Esophagus mucosa (tissue), 1 donor: ENCODE data around the gene FAM53A. TPM values are rescaled to one million over a fixed set of nuclear protein-coding genes. Genes with fewer than 3 reads are reported as not detected.

Experiments
- ATAC-seq: fragments of 200-7000 bp; cut with Tn5 transposase; one replicate; pipeline ENCODE4 v1.9.1; 2020
- total RNA-seq: library from RNA; stranded (reverse); gene quantifications from one replicate; pipeline ENCODE4 v1.2.4, GENCODE V29; 2023
- donor health status: DM: yes; HTN: yes; CAD: no.

The FAM53A gene
- total RNA-seq, 1 donor from 2014 or later: 0.92 TPM

DNA sequence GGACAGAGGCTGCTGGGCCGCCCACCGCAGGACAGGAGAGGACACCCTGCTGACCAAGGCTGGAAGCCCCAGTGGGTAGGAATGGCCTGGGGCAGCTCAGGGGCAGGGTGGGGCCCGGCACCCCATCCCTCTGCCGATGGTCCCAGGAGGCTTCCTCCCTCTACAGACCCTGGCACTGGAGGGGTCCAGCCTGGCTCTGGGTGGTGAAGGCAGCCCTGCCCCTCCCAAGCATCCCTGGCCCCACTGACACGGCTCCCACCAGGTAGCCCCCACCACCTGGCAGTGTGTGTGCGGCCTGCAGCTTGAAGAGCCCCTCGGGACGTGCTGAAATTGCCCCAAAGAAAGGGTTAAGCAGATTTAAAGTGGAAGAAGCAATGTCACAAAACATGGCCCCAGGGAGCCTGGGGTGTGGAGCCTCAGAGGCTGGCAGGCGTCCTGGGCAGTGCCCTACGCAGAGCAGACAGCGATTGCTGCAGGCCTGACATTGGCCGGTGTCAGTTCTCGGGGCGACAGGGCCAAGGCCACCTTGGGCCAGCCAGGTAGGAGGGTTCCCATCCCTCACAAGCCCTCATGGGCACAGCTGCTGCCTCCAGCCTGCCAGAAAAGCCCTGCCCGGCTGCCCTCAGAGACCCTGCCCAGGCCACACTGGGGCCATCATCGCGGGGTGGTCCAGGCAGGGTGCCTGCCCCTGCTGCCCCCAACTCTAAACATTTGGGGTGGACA lies 80.5 kb downstream of the FAM53A start:
- no peak for ATAC-seq

DNA sequence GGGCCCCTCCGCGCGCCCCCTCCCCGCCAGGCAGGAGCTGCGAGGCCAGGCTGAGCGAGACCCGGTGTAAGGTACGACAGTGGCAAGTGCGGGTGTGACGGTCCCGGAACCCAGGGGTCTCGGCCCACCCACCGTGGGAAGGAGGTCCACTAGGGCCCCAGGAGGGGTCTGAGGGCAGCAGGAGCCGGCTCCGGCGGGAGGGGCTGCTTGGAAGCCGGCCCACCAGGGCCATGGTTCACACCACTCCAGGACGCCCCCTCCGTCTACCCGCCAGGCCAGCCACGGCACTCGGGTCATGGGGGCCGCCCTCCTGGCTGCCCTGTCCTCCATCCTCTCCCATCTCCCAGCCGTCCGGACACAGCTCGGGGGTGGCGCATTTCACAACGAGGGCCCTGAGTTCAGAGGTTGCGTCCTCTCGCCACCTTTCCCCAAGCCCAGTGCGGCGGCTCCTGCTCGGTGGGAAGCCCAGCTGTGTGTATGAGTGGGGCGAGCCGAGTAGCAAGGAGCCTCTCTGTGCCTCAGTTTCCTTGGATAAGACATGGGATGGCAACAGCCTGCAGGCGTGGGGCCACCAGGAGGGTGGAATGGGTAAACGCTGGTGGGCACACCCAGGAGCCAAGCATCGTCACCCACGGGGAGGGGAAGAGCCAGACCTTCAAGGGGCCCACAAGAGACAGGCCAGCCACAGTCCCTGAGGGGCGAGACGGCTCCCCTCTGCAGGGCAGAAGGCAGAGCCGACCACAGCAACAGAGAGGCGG lies 81.3 kb downstream of the FAM53A start:
- no peak for ATAC-seq

DNA sequence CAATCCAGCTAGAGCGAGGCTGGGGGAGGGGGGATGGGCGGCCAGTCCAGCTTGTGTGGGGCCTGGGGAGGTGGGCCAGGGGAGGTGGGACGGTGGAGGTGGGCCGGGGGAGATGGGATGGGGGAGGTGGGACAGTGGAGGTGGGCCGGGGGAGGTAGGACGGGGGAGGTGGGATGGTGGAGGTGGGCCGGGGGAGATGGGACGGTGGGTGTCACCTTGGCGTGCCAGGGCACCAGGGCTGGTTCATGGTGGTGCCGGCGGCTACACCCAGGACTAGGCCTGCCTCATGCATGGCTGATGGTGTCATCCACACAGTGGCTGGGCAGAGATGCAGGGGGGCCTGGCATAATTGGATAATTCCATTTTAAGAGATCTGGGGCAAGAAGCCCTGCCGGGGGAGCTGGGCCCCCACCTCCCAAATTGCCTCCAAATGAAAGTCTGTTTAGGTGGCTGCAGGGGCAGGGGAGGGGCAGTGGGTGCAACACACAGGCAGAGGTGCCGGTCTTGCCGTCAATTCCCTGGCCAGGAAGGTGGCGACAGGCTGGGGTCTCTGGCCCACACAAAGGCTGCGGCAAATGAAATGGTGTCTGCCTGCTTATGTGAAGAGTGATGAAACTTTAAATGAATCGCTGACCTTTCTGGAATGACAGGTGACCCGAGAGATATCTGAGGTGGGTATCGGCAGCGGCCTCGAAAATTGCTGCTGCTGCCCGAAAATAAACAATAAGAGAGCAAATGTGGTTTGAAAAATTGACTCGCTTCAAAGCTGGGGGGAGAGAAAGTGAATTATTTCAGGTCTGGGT lies 82.1 kb downstream of the FAM53A start:
- no peak for ATAC-seq

DNA sequence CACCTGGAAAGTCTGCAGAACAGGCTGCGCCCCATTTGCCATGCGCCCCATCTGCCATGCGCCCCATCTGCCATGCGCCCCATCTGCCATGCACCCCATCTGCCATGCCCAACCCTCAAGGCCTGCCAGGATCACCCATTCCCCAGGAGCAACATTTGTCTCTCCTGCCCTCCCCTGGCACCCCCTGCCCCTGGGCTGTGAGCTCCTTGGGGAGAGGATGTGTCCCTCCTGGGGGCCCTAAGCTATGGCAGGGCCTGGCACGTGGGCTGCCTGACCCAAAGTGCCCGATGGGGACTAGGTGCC lies 82.6 kb downstream of the FAM53A start:
- ATAC-seq: no peak

DNA sequence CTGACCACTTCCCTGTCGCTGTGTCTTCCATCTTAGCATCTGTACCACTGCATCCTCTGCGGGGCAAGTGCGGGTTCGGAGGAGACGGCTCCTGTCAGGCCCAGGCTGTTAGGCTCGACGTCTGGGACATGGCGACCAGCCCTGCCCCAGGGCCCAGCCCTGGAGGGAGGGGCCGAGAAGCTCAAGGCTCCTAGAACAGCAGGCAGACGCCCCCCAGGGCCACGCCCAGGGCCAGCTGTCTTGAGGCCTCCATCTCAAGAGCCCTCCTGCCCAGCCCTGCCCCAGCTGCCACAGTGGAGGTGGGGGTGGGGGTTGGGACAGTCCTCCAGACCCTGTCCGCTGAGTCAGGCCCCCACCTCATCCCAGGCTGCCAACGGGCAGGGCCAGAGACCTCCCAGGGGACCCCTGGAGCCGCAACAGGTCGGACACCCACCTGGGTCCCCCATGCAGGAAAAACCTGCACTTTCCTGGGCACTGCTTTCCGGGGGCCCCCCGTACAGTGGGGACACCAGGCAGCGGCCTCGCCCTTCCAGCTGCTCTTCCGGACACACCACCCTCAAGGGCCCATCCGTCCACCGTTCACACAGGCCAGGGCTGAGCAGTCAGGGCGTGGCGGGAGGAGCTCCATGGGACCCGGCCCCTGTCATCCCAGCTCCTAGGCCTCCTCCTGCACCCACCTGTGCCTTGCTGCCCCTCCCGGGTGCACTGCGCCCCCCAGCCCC lies 83.1 kb downstream of the FAM53A start:
- no peak for ATAC-seq

DNA sequence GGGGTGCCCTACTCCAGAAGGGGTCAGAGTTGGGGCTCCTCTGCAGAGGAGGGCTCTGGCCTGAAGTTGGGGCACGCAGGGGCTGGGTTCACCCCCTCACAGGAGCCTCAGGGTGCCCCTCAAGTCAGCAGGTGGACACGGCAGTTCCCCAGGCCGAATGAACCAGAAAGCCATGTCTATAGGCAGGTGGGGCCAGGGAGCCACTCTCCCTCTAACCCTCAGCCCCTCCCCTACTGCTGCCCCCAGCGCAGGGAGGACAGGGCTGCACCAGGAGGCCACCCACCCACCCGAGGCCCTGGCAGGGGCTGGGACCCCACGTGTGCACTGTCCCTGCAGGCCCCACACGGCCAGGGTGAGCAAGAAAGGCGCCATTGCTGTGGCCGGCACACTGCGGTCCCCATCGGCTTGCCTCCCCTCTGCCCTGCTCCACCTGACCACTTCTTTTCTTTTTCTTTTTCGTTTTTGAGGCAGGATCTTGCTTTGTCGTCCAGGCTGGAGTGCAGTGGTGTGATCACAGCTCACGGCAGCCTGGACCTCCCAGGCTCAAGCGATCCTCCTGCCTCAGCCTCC lies 83.8 kb downstream of the FAM53A start:
- ATAC-seq: no peak

DNA sequence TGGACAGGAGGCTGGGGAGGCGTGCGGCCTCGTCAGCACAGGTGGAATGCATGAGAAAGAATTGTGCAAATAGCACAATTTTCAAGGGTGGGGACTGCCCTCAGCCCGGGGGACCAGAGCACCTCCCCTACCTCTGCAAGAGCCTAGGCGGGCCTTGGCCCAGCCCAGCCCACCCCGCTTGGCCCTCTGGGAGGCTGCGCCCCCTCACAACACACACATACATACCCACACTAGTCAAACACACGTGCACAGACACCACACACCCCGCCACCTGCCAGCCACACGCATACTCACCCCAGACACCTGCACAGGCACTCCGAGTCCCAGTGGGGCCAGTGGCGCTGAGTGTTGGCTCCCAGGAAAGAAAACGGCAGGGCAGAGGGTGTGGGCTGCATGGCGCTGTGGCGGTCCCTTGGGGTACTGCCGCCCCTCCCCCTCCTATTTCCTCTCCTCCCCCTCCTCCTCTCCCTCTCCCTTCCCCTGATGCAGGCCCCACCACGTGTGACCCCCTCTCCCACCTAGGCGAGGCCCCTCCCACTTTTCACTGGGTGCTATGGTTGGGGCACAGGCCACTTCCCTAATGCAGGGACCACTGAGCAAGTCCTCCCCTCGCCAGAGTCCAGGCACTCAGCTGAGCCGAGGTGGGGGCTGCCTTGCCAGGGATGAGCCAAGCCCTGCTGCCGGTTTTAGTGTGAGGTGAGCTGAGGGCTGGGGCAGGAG lies 84.5 kb downstream of the FAM53A start:
- ATAC-seq: no peak

DNA sequence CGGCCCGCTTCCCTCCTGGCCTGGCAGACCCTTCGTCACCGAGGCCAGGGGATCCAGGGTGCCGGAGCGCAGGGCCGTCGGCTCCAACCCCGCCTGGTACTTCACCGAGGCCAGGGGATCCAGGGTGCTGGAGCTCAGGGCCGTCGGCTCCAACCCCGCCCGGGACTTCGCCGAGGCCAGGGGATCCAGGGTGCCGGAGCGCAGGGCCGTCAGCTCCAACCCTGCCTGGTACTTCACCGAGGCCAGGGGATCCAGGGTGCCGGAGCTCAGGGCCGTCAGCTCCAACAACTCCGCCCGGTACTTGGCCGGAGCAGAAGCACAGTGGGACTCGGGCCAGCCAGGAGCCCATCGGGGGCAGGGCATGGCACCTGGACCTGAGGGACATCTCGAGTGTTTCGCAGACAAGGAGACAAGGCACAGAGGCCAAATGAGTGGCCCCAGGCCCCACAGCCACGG lies 85.1 kb downstream of the FAM53A start:
- ATAC-seq: no peak

DNA sequence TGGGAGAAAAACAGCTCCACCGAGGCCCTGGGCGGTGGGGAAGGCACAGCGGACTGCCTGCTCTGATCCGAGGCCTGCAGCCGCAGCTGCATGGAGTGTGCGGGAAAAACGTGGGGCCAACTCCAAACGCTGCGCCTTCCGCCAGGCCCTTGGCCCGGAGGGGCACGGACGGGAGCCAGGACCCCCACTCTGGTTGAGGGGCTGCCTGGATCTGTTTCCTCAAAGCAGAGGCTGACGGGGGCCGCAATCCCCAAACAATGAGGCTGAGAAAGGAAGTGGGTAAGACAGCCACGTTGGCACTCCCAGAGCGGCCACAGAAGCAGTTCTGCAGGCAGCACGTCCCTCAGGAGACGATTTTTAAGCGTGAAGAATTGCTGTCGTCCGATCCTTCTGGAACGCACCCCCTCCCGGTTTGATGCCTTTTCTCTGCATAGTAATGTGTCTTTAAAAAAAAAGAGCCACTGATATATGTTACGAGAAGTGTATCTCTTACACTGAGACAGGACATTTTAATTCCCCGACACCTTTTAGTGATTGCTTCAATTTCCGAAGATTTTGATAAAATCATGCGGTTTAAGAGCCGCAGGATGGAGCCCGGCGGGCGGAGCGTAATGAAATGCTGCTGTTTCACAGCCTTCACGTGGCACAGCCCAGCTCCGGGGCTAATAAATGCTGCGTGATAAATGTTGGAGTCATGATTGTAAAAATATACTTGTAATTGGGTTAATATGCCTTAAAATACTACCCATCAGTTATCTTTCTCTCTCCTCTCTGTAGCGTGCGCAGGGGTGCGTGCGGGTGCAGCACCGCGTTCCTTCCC lies 85.7 kb downstream of the FAM53A start:
- ATAC-seq: no peak

DNA sequence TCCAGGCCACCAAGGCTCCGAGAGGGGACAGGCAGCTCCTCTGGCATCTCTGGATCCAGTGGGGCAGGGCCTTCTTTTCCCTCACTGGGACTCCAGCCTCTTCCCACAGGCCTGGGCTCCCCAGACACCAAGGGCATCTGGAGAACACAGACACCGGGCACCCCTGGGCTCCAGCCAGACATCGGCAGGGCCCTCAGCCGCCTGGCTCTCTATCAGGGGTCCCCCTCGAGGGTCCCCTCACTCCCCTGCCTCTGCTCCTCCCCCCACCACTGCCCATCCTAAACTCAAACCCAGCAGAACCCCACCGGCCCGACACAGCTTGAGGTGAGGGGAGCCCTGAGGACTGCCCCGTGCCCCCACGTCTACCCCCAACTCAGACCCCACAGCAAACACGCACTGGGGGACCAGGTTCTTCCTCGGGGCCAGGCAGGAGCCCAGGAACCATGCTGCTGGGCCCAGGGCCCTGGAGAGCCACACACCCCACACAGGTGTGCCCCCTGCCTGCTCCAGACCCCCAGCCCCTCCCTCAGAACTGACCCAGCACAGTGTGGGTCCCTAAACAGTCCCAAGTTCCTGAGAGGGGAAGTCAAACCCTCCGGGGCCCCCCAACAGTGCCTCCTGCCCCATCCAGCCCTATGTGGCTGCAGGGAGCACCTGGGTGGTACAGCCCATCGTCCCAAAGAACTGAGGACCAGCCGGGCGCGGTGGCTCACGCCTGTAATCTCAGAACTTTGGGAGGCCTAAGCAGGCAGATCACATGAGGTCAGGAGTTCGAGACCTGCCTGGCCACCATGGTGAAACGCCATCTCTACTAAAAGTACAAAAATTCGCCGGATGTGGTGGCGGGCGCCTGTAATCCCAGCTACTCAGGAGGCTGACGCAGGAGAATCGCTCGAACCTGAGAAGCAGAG lies 86.8 kb downstream of the FAM53A start:
- no peak for ATAC-seq

DNA sequence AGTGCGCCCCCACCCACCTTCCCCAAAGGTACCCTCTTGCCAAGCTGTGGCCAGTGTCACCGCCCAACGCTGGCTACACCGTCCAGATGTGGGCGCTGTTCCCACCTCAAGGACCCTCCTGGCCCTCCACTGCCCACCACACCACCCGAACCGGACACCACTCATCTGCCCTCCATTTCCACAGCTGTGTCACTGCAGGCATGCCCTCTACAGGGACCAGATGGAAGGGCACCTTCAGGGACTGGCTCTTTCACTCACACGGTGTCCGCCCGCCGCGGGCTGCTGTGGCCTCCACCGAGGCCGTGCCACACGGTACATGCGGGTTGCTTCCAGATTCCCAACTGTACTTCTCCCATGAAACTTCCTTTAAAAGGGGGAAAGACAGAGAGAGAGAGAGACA lies 87.7 kb downstream of the FAM53A start:
- no peak for ATAC-seq

DNA sequence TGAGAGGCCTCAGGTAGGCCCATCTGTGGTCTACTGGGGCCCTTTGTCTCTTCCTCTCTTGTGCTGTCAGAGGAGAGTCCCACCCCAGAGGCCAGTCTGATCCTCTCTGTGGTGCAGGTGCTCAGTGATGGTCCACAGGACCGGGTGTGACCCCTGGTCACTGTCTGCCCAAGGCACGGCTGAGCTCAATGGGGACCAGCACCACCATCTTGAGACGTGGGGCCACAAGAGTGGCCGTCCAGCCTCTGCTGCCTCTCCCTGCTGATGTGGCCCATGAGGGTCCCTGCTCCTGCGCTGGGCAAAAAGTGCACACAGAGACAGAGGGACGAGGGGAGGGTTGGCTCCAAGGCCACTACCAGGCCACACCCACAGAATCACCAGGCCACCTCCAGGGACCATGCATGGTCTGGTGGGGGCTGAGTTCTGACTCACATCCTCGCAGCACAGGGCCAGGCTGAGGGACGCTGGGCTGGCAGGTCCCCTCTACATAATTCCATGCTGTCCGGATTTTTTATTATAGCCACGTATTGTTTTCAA lies 88.3 kb downstream of the FAM53A start:
- no peak for ATAC-seq

DNA sequence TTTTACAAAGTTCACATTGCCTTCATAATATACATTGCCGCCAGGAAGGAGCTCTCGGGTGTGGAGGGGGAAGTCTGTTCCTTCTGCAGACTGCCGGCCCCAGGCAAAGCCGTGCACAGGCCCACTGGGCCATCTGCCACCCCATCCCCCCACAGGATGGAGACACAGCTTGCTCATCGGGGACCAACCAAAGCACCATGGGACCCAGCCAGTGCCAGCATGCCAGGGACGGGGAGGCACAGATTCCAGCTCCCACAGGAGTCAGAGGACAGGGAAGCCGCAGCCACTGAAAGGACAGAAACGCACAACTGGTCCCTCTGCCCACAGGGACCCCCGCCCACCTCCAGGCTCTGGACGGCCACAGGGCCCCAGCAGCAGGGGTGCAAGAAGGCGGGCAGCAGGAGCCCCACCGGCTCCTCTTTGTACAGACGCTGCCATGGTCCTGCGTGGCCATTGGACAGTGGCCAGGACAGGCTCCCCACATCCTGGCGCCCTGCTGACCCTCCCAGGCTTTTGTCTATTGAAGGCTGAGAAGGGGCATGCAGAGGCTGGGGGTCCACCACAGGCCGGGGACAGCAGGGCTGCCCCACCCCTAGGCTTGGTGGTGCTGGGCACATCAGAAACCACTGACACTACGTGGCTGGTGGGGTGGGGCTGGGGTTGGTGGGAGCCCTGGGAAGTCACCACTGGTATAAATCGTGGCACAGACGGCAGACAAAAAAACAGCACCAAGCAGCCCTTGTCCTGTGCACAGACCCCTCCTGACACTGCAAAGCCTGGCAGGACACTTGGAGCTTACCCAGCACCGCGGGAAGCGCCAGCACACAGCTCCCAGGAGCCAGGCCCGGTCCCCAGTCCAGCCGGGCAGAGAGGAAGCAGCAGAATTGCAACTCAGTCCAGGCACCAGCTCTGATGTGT lies 89.0 kb downstream of the FAM53A start:
- no peak for ATAC-seq

DNA sequence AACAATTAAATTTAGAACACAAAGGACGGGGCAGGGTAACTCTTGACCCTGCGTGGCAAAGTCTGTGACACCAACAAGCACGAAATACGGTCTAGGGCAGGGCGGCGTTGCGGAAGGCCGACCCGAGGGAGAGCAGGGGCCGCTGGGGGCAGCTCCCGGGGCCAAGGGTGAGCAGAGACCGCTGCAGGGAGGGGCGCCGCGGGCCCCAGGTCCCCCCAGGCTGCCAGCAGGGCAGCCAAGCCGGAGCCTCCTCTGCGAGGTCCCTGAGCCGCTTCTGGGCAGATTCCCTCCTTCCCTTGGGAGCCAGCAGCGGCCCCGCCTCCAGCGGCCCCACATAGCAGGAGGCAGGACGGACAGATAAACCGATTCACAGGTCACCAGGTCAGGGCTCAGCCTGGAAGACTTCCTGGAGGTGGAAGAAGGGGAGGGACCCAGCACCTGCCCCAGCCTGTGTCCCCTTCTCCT lies 90.2 kb downstream of the FAM53A start:
- no peak for ATAC-seq

DNA sequence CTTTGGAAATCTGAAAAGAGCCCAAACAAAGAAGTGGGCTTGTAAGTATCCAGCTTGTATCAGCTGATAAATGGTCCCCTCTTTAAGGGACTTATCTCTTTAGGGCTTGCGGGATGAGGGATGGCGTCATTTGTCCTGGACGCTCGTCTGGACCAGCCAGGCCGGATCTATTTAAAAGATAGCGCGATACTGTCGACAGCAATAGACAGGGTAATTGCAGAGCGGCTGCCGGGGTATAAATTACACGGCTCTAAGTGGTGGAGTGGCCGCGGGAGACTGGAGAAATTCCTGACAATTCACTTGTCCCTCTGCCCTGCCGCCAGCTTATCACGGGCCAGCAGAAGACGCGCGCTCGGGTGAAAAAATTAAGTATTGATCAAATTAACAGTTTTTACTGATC lies 90.7 kb downstream of the FAM53A start:
- ATAC-seq: no peak

DNA sequence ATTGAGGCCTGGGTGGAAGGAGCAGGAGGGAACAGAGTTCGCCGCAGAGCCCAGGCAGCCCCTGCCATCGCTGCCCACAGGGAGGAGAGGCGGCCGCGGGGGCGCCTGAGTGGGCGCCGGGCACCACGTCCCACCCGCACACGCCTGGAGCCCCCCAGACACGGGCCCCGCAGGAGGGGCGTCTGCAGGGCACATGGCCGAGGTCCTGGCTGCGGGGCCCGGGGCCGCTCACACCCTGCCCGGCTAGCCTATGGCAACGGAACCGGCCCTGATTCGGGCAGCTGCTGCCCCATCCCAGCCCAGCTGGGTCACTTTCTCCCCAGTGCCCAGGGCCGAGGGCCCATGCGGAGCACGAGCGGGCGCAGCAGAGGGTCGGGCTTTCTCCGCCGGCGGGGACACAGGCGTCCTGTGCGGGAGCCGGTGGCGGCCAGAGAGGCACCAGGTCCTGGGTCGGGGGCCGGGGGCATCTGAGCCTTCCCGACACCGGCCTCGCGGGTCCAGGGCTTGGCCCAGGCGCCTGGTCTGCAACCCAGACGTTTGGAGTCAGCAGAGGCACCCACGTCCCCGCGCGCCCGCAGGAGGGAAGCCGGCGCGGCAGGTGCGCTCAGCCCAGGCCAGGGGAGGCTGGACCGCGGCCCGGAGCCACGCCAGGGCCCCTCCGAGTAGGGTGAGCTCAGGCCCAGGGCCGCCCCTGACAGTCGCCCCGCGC lies 91.2 kb downstream of the FAM53A start:
- ATAC-seq: peak; percentile 18

DNA sequence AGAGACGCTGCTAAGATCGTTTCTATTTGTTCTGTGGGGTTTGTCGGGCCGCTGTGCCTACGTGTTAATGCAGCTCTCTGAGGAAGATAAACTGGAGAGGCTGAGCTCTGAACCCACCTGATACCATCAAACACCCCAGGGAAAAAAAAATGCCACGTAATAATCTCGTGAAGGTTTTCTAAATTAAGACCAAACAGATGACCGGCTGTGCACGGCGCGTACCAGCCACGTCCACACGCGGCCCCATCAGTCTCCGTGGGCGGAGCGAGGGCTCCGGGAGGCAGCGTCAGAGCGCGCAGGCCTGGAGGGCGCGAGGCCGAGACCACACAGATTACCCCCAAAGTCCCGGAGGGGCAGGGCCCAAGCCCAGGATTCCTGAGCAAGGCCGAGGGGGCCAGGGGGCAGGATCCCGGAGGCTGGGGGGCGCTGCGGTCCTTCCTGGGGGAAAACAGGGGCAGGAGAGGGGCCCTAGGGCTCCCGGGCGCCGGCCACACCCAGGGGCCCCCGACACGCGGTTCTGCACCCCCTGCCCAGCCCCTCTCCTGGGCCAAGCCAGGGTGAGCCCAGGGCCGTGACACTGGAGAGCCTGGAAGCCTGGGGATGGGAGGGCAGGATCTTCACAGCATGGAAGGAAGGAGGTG lies 91.9 kb downstream of the FAM53A start:
- no peak for ATAC-seq
